Measurements from ENCODE around the gene PI4K2B. TPM values are rescaled to one million over a fixed set of nuclear protein-coding genes. Genes with fewer than 3 reads are reported as not detected.
"Not testable (repeated sequence)": the region's sequence is repeated elsewhere in the genome, so short reads cannot be mapped to it uniquely, and the experiment has no call there.

PI4K2B gene
- total RNA-seq (2014; rRNA removed; shearing (Covaris generic)) = 9.1 and 10.3 TPM in 2 replicates
- polyA plus RNA-seq (2015; cell fraction: cytosol; rRNA removed) = 7.6 and 8.4 TPM in 2 replicates
- 7.8 and 12.0 TPM in 2 replicates for polyA plus RNA-seq (2015; cell fraction: nucleus; rRNA removed)

DNA sequence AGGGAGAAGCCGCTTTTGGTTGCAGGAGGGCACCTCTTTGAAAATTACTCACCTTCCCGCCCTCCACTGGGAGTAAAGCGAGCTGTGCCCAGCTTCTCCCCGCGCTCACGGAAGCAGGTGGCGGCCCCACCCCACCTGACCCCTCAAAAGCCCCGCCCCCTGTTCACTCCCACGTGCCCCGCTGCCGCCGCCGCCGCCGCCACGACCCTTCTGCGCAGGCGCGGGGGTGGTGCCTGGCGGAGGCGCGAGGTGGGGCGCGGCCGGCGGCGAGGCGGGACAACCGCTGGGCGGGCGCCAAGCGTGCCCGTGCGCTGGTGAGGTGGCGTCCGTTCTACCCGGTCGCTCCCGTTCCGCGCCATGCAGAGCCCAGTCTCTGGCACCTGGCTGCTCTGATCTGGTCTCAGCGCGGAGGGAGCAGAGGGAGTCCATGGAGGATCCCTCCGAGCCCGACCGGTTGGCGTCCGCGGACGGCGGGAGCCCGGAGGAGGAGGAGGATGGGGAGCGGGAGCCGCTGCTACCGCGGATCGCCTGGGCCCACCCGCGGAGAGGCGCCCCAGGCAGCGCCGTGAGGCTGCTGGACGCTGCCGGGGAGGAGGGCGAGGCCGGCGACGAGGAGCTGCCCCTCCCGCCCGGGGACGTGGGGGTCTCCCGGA is at the start of gene PI4K2B:
Gene PI4K2B (plus strand): TSS at position 297 of the 653 bp plus-strand sequence. CDS start 131 bp downstream, at position 428.
- in situ Hi-C loops (cut with HindIII; ENCODE audit: low pct_unique_long_range_greater_than_20kb, low sequenced_read_pairs) = no loop called here
- DNase-seq (ENCODE audit: low read depth, low spot score) = peak; percentile 83

DNA sequence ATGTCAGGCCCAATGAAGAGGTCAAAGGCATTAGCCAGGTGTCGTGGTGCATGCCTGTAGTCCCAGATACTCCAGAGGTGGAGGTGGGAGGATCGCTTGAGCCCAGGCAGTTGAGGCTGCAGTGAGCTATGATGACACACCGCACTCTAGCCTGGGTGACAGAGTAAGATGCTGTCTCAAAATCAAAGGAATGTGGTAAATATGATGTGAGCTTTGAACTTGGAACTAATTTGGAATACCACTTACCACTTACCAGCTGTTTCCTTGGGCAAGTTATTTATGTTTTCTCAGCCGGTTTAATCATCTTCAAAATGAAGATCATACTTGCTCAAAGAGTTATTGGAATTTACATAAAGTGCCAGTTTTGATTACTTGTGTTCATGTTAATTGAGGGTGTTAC is 49.8 kb upstream of the PI4K2B start:
- DNase-seq (ENCODE audit: low read depth, low spot score) = no peak
- in situ Hi-C loops (cut with HindIII; ENCODE audit: low pct_unique_long_range_greater_than_20kb, low sequenced_read_pairs) = no loop called here

DNA sequence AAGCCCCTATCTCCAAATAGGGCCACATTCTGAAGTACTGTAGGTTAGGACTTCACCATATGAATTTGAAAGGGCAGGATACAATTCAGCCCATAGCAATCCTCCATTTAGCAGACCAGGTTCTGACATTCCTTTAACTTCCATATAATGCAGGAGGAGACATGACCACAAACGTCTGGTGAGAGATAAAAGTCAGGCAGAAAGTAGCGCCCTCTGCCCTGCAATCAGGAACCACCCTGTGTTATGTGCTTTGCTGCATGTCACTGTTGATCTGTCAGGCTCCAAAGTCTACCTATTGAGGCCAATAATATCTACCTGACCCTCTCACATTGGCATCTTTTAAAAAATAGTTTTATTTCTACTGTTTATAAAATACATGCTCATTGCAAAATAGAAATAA is 43.4 kb upstream of the PI4K2B start:
- in situ Hi-C loops (cut with HindIII; ENCODE audit: low pct_unique_long_range_greater_than_20kb, low sequenced_read_pairs) = no loop called here
- DNase-seq (ENCODE audit: low read depth, low spot score) = no peak

DNA sequence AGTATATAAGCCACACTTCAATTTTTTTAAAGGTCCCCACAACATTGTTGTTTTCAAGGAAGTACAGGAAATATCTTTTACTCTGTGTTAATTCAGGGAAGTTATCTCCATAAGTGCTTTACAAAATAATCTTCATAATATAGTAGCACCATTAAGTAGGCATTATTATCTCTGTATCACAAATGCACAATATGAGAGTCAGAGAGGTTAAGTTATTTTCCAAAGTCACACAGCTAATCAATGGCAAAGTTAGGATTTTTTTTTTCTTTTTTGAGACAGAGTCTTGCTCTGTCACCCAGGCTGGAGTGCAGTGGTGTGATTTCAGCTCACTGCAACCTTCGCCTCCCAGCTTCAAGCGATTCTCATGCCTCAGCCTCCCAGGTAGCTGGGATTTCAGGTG is 35.1 kb upstream of the PI4K2B start:
- in situ Hi-C loops (cut with HindIII; ENCODE audit: low pct_unique_long_range_greater_than_20kb, low sequenced_read_pairs) = no loop called here
- DNase-seq (ENCODE audit: low read depth, low spot score) = no peak

DNA sequence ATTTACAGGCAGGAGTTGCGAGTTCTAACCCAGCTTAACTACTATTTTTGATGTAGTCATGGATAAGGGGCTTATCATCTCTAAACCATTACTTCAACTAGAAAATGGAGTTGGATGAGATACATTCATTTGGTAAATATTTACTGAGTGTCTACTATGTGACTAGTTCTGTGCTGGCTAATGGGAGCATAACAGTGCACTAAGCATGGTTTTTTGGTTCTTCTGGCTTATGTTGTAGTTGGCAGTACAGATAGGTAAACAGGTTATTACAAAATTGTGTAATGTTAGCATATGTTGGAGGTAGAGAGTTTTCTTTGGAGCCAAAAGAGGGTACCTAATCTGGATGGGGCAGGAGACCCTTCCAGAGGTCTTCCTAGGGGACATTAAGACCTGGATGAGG is 25.8 kb upstream of the PI4K2B start:
- DNase-seq (ENCODE audit: low read depth, low spot score) = no peak

DNA sequence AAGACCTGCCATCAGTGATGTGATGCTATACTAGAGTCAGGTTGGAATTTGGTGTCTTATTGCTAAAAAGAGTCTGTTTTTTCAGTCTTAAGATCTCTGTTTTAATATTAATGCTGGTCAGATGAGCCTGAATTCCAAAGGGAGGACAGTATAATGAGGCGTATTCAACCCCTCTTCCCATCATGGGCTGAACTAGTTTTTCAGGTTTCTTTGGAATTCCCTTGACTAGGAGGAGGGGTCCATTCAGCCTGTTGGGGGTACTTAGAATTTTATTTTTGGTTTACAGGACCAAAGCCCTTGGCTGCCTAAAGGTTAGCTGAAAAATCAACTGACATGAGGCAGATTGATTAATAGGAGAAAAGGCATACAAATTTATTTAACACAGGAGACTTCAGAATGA is 24.1 kb upstream of the PI4K2B start:
- in situ Hi-C loops (cut with HindIII; ENCODE audit: low pct_unique_long_range_greater_than_20kb, low sequenced_read_pairs) = no loop called here
- no peak for DNase-seq (ENCODE audit: low read depth, low spot score)

More for the DNA sequence above, 25.8 kb upstream of the PI4K2B start:
- in situ Hi-C loops (cut with HindIII; ENCODE audit: low pct_unique_long_range_greater_than_20kb, low sequenced_read_pairs) = no loop called here

DNA sequence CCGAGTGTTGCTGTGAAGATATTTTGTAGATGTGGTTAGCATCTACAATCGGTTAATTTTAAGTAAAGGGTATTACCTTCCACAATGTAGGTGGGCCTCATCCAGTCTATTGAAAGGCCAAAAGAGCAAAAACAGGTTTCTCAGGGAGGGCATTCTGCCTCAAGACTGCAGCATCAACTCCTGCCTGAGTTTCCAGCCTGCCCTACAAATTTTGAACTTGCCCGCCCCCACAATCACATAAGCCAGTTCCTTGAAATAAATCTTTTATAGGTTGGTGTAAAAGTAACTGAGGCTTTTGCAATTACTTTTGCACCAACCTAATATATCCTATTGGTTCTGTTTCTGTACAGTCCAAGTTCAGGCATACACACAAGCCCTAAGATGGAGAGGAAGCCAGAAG is 22.1 kb upstream of the PI4K2B start:
- in situ Hi-C loops (cut with HindIII; ENCODE audit: low pct_unique_long_range_greater_than_20kb, low sequenced_read_pairs) = no loop called here
- DNase-seq (ENCODE audit: low read depth, low spot score) = no peak

DNA sequence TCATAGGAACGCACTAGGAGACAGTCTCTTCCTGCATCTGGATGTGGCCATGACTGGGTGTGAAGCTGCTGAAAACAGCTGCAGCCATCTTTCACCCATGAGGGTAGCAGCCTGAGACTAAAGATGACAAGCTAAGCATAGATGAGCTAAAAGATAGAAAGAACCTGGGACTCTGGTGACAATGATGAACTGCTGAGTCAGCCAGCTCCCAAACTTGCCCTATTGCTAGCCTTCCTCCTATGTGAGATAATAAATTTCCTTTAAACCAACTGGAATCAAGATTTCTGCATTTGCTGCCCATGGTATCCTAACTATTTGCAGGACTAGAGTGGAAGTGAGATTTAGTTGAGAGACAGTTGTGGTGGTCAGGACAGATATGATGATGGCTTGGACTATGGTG is 21.0 kb upstream of the PI4K2B start:
- no peak for DNase-seq (ENCODE audit: low read depth, low spot score)
- in situ Hi-C loops (cut with HindIII; ENCODE audit: low pct_unique_long_range_greater_than_20kb, low sequenced_read_pairs) = no loop called here

DNA sequence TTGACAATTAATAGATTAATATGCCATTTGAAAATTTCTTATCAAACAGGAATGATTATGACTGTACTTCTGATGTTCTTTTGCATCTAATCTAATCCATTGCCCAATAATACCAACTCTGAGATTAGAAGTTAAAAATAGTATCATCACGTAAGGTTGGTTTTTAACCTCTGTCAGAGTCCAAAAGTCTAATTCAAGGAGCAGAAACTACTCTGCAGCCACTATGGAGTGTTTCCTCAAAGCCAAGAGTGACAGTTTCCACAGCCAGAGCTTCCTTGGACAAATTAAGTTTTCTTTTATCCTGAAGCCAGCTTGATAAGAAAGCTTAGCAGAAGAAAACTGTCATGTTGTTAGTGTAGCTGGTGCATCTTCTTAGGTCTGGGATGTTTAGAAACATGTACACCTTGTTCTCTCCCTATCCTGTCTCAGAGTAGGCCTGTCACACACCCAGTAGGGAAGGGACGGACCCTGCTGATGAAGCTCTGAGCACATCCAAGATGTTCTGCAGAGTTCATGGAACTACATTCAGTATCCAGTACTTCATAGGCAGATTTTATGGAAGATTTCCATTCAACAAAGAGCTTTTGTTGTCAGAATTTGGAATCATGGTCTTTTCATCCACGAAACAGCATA is 20.4 kb upstream of the PI4K2B start:
- in situ Hi-C loops (cut with HindIII; ENCODE audit: low pct_unique_long_range_greater_than_20kb, low sequenced_read_pairs) = no loop called here
- no peak for DNase-seq (ENCODE audit: low read depth, low spot score)

DNA sequence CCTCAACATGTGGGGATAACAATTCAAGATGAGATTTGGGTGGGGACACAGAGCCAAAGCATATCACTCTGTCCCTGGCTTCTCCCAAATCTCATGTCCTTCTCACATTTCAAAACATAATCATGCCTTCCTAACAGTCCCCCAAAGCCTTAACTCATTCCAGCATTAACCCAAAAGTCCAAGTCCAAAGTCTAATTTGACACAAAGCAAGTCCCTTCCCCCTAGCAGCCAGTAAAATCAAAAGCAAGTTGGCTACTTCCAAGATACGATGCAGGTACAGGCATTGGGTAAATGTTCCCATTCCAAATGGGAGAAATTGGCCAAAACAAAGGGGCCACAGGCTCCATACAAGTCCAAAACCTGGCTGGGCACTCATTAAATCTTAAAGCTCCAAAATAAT is 19.1 kb upstream of the PI4K2B start:
- in situ Hi-C loops (cut with HindIII; ENCODE audit: low pct_unique_long_range_greater_than_20kb, low sequenced_read_pairs); DNase-seq (ENCODE audit: low read depth, low spot score): not testable (repeated sequence)

DNA sequence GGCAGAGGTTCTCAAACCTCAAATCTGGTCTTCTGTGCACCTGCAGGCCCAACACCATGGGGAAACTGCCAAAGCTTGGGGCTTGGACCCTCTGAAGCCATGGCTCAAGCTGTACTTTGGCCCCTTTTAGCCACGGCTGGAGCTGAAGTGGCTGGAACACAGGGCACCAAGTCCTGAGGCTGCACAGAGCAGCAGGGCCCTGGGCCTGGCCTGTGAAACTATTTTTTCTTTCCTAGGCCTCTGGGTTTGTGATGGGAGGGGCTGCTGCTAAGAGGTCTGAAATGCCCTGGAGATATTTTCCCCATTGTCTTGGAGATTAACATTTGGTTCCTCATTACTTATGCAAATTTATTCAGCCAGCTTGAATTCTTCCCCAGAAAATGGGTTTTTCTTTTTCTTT is 18.3 kb upstream of the PI4K2B start:
- DNase-seq (ENCODE audit: low read depth, low spot score) = no peak
- in situ Hi-C loops (cut with HindIII; ENCODE audit: low pct_unique_long_range_greater_than_20kb, low sequenced_read_pairs) = no loop called here

DNA sequence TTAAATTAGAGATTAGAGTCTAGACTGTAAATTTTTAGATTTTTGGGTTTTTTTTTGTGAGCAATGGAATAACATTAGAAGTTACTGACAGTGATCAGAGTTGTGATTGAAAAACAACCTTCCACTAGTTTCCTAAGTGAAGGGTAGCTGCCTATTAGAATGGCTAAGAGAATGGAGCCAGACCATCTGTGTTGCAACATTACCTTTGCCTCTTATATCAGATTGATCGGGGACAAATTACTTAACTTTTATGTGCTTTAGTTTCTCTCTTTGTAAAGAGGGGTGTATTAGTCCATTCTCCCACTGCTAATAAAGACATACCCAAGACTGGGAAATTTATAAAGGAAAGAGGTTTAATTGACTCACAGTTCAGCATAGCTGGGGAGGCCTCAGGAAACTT is 12.5 kb upstream of the PI4K2B start:
- DNase-seq (ENCODE audit: low read depth, low spot score) = no peak
- in situ Hi-C loops (cut with HindIII; ENCODE audit: low pct_unique_long_range_greater_than_20kb, low sequenced_read_pairs) = no loop called here

DNA sequence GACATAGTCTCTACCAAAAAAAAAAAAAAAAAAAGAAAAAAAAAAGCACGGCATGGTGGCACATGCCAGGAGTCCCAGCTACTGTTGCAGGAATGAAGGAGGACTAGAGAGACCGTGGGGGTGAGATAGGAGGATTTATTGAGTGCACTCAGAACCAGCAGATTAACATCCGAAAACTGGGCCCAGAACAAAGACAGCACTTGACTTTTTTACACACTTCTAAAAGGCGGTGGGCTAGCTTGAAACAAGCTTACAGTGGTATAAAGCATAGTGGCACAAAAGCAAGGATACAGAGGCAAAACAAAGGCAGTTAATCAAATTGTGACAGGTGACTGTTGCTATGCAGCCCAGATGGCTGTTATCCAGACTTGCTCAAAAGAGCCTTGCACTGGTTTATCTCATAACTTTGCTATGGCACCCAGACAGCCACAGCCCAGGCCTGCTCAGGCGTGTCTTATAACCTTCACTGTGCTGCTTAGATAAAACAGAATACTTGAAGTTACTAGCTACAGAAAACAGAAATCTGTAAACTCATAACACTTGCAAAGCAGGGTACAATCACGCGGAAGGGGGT is 9.9 kb upstream of the PI4K2B start:
- in situ Hi-C loops (cut with HindIII; ENCODE audit: low pct_unique_long_range_greater_than_20kb, low sequenced_read_pairs) = no loop called here
- peak; percentile 6 for DNase-seq (ENCODE audit: low read depth, low spot score)

DNA sequence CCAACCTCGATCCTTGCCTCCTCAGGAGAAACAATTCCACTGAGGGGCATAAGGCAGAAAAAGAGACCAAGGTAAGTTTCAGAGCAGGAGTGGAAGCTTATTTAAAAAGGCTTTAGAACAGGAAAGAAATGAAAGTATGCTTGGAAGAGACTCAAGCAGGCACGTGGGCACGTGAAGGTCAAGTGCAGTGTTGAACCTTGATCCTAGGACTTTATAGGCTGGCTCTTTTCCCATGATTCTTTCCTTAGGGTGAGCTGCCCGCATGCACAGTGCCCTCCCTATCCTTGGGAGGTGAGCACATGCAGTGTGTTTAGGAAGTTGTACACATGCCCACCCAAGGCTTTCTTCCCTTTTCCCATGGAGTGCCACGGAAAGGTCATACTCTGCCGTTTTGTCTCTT is 4.0 kb upstream of the PI4K2B start:
- no peak for DNase-seq (ENCODE audit: low read depth, low spot score)
- in situ Hi-C loops (cut with HindIII; ENCODE audit: low pct_unique_long_range_greater_than_20kb, low sequenced_read_pairs) = no loop called here

DNA sequence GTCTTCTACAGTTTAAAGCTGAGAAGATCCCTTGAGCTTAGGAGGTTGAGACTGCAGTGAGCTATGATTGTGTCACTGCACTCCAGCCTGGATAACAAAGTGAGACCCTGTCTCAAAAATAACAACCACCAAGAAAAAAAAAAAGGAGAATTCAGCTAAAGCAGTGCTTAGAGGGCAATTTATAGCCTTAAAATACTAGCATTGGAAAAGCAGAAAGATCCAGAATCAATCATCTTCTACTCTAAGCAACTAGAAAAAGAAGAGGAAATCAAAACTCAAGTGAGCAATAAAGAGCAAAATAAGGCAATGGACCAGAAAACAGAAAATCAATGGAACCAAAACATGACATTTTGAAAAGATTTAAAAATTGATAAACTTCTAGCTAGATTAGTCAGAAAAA is 639 bp upstream of the PI4K2B start:
- in situ Hi-C loops (cut with HindIII; ENCODE audit: low pct_unique_long_range_greater_than_20kb, low sequenced_read_pairs) = no loop called here
- DNase-seq (ENCODE audit: low read depth, low spot score) = no peak

DNA sequence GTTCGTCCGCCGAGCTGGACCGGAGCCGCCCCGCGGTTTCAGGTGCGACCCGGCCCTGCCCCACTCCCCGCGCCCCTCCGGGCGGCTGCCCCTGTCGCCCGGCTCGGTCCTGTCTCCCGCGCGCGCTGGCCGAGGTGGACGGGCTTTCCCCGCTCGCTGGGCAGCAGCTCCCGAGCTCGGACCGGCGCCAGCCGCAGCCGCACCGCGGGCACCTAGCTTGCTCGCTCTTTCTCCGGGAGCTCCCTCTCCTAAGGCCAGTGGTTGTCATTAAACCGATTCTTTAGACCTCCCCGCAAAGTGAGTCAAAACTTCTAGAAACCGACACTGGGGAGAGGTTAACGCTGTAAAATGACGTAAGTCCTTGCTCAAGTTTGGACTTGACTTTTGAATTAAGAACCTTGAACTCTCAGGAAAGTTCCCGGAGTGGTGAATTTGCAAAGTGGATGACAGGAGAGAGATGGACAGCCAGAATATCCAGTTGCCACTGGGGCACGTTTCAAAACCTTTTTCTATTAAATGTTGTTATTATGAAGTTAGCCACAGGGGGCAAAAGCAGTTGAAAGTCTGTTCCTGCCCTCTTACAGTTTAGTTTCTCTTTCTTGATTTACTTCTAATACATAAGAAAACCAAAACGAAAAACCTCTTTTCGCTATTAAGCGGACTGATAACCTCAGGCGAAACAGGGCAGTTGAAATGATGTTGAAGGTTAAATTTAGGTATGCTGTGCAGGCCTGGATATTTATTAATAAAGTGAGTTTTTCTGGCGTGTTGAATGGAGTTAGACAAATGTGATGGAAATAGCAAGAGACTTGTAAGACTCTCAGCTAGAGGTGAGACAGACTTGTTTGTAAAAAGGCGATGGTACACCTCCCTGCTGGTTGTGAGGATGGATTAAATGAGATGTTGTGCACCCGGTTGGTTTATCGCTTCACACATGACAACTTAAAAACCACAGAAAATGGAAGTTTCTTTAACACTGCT is 847 bp downstream of the PI4K2B start:
- in situ Hi-C loops (cut with HindIII; ENCODE audit: low pct_unique_long_range_greater_than_20kb, low sequenced_read_pairs) = no loop called here
- DNase-seq (ENCODE audit: low read depth, low spot score) = peak; percentile 67

DNA sequence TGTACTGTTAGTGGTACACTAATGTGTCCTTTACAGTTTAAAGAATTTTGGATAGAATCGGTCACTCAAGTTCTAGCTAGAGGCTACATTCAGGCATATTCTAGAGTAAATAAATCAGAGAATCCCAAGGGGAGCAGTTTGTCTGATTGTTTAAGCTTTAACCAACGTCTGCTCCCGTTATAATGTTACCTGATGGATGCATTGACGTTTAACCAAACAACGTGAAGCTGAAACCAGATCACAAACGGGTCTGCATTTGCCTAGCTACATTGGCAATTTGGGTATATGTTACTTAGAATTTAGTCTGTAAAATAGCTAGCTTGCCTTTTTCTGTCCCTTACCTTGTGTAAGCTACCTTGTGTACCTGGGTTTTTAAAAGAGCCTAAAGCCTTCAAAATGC is 1.6 kb downstream of the PI4K2B start:
- DNase-seq (ENCODE audit: low read depth, low spot score) = no peak
- in situ Hi-C loops (cut with HindIII; ENCODE audit: low pct_unique_long_range_greater_than_20kb, low sequenced_read_pairs) = no loop called here

DNA sequence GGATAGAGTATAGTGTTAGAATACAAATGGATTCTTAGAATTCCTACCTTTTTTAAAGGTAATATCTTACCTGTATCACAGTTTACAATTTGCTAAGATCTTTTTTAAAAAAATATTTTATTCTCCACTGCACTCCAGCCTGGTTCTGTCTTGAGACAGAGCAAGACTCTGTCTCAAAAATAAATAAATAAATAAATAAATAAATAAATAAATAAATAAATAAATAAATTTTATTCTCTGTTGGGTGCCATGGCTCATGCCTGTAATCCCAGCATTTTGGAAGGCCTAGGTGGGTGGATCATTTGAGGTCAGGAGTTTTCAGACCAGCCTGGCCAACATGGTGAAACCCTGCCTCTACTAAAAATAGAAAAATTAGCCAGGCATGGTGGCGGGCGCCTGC is 2.2 kb downstream of the PI4K2B start:
- in situ Hi-C loops (cut with HindIII; ENCODE audit: low pct_unique_long_range_greater_than_20kb, low sequenced_read_pairs); DNase-seq (ENCODE audit: low read depth, low spot score): not testable (repeated sequence)

Data from SK-MEL-5 (cell line).